Gastrocnemius medialis (tissue), 4 donors: ENCODE data around the gene TTC28.

Experiments used
- POLR2A ChIP-seq, 2 donors: fragments of 450-650 bp; IDR thresholded peaks; one replicate each; pipeline ENCODE4 v1.6.1; 2017; ENCODE audit warnings: antibody characterized with exemption in 2 of 2, mild to moderate bottlenecking in 2 of 2, moderate library complexity in 2 of 2
- TF ChIP-seq, protein P1 (sequence below), 5 experiments: fragments of 450-650 bp in 3 of 5; fragments of 200-600 bp in 2 of 5; sonication (generic) in 2 of 5; IDR thresholded peaks in 4 of 5; conservative IDR thresholded peaks in 1 of 5; 1 replicate in 4 of 5; 2 replicates in 1 of 5; pipeline ENCODE4 v1.5.1; 2016 to 2019; ENCODE audit warnings: antibody characterized with exemption in 5 of 5, mild to moderate bottlenecking in 3 of 5, moderate library complexity in 3 of 5

DNA sequence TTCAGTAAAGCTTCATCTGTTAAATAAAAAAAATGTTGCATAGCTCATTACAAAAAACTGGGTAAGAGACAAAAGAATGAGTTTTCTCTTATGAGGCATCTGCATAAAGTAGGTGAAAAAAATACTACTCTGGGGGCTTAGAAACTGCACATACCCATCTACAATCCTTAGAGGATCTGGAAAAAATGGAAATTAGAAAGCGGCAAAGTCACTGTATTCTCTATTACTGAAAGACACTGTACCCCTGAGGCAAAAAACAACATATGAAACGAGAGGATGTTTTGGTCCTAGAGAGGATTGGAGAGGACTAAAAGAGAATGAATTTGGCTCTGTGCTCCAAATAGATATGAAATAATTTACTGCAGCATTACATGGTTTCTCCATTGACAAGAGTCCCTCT, 553.8 kb downstream of the TTC28 start:
- TF ChIP-seq, protein P1, sequence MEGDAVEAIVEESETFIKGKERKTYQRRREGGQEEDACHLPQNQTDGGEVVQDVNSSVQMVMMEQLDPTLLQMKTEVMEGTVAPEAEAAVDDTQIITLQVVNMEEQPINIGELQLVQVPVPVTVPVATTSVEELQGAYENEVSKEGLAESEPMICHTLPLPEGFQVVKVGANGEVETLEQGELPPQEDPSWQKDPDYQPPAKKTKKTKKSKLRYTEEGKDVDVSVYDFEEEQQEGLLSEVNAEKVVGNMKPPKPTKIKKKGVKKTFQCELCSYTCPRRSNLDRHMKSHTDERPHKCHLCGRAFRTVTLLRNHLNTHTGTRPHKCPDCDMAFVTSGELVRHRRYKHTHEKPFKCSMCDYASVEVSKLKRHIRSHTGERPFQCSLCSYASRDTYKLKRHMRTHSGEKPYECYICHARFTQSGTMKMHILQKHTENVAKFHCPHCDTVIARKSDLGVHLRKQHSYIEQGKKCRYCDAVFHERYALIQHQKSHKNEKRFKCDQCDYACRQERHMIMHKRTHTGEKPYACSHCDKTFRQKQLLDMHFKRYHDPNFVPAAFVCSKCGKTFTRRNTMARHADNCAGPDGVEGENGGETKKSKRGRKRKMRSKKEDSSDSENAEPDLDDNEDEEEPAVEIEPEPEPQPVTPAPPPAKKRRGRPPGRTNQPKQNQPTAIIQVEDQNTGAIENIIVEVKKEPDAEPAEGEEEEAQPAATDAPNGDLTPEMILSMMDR (IDR thresholded peaks at IDR 0.05 in 4 of 5, conservative IDR thresholded peaks at IDR 0.05 in 1 of 5) = no peak
- no peak for TF ChIP-seq POLR2A (IDR thresholded peaks at IDR 0.05)
